Body of pancreas (tissue), 4 donors: ENCODE data around the gene NEU4.

Experiments used
- CTCF ChIP-seq, 7 experiments: fragments of 450-650 bp in 4 of 7; fragments of 200-600 bp in 3 of 7; sonication (generic) in 3 of 7; IDR thresholded peaks; one replicate each; pipeline ENCODE4 v1.5.1; 2016 to 2019; ENCODE audit warnings: antibody characterized with exemption in 7 of 7
- POLR2A ChIP-seq, 3 donors: fragments of 450-650 bp; IDR thresholded peaks; one replicate each; pipeline ENCODE4 v1.6.1; 2016; ENCODE audit warnings: antibody characterized with exemption in 3 of 3, mild to moderate bottlenecking in 2 of 3

GRCh38 chr2:241859436-241860183 lies 50.6 kb downstream of the NEU4 start:
- TF ChIP-seq CTCF (IDR thresholded peaks at IDR 0.05) (no peak), POLR2A (IDR thresholded peaks at IDR 0.05) (no peak)
